ENCODE results near the gene HOXA9.

The HOXA9 gene

GRCh38 chr7:27165089-27165995, at the start of gene HOXA9:
Gene HOXA9 (minus strand): TSS chr7:27165537. CDS start chr7:27165457, 80 bp downstream.
- FAIRE-seq, result peak; percentile 74
- DNase-seq (ENCODE audit: insufficient read length, low spot score), result peak; percentile 82

DNA sequence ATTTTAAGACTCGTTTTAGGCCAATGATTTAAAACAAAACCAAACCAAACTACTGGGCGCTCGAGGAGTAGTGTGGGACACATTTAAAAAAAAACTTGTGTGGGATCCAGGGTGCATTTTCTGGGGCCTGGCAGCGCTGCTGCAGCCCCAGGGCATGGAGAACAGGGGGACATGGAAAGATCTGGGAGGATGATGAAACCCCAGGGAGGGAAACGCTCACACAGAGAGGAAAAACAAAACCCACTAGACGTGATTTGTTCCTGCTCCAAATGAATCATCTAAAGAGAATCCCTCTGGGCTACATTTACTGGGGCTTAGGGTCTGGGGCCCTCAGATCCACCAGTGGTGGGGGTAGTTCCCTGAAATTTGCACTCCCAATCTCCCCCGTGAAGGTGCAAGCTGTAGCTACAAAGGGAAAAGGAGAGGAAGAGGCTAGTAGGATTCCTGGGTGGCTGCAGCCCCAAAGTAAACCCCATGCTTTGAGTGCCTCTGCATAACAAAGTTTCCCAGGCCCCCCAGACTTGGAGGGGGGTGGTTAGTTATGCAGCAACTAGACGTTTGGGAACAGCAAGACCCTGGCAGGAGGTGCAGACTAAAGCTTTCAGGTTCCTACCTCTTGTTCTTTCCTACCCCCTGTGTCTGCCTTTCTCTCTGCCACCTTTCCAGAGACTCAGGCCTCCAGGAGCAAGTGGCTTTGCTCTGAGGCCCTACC, 49.1 kb upstream of the HOXA9 start:
- no peak for FAIRE-seq
- DNase-seq (ENCODE audit: insufficient read length, low spot score), result no peak

GRCh38 chr7:27213433-27214238, 48.3 kb upstream of the HOXA9 start:
- DNase-seq (ENCODE audit: insufficient read length, low spot score) (no peak), FAIRE-seq (no peak)

DNA sequence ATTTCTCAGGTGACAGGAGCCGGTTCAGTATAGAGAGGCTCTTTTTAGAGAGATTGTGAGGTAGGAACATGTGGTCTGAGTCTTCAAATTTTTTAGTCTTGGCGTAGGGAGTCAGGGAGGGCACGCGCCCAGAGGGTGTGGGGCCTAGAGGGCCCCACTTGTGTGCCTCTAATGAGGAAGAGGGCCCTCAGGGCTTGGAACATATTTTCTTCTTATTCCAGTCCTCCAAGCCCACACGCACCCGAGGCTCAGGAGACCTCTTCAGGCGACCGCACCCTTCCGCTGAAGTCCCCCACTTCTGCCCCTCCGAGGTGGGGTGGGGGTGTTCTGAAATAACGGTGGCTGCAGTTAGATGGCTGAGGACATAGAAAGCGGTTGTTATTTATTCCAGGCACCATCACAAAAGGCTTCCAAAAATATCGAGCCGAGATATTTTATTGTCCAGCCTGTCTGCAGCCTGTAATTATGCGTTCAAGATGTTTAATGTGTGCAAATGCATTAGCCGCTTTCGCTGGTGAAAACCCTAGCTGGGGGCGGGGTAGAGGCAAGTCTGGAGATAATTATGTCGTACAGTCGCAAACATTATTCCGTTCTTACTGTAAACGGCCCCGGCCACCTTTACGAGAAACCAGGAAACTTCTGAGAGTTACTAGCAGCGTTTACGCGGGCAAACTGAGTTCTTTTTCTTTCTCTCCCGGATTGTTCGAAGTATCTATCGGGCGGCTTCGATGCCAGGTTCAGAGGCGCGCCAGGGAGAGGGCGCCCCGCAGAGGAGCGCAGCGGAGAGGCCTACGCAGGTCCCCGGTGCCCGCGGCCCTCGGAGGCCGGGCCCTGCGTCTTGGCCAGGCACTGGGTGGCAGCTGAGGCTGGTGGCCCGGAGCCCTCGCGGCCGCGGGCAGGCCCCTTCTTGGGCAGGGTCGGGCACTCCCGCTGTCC, 47.4 kb upstream of the HOXA9 start:
- FAIRE-seq, result no peak

GRCh38 chr7:27211764-27212204, 46.4 kb upstream of the HOXA9 start:
- no peak for DNase-seq (ENCODE audit: insufficient read length, low spot score)
- no peak for FAIRE-seq

More for the DNA sequence above, 47.4 kb upstream of the HOXA9 start:
- no peak for DNase-seq (ENCODE audit: insufficient read length, low spot score)

GRCh38 chr7:27211084-27211446, 45.7 kb upstream of the HOXA9 start:
- DNase-seq (ENCODE audit: insufficient read length, low spot score) (no peak), FAIRE-seq (no peak)

DNA sequence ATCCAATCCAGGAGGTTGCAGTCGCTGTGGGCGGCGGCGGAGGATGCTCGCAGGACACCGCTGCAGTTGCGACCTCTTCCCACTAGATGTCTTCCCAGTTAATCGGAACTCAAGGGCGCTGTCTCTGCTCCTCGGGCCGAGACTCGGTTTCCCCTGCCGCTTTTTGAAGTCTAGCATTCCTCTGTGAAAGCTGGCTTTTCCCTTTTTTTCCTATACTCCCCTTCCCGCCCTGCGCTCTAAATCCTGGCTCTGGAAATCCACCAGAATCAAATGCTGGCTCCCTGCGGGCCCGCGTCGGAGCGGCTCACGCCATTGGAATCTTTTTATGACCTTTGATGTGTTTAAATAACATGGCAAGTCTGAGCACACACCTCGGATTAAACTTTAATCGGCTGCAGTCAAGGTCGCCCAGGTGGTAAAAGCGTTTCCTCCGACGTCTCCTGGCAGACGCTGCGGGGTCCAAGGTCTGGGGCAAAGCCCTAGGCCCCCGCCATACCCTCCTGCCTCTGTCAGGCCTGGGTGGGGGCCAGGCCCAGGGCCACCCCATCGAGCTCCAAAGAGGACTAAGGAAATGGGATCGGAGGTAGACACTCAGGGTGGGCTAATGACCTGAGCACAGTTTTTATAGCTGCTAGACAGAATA, 45.2 kb upstream of the HOXA9 start:
- peak; percentile 52 for FAIRE-seq

GRCh38 chr7:27209933-27210440, 44.6 kb upstream of the HOXA9 start:
- DNase-seq (ENCODE audit: insufficient read length, low spot score) (no peak), FAIRE-seq (no peak)

More for the DNA sequence above, 45.2 kb upstream of the HOXA9 start:
- DNase-seq (ENCODE audit: insufficient read length, low spot score), result no peak

DNA sequence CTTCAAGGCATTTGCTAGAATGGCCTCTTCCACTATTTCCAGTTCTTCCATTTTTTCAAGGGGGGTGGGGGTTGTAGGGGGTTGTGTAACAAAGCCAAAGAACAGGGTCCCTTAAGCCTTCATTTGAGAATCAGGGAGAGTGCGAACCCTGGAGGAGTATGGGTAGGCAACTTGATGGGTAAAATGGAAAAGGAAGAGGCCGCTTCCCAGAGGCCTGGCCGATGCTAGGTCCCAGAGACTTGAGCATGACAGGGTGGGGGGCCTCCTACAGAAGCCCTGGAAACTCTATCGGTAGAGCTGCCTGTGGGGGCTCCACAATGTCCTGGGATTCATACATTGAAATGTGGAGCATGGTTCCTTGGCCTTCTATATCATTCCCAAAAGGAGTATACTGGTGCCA, 43.7 kb upstream of the HOXA9 start:
- DNase-seq (ENCODE audit: insufficient read length, low spot score) (no peak), FAIRE-seq (no peak)

DNA sequence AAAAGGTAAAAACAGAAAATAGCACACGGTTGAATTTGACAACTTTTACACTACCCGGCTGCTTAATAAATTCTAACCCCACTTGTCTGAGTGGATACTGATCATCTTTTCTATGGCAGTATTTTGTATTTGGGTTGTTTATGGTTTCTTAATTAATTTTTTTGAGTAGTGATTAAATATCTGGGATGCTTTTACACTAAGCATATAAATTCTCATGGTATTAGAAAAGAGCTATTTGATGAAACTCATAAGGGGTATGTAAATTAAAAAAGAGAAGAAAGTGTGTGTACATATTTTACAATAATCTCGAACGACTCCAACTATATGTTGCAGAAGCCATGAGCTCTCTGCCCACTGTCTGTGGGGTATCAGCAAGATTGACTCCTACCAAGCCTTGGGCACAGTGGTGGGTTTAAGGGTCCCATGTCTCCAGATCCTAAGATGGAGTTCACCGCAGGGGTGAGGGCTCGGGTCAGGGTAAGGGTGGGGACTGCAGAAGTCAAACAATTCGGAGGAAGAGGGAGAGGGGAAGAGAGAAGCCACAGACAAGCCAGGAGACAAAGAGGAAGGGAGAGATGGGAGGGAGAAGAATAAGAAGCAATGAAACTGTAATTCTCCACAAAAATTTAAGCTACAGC, 42.1 kb upstream of the HOXA9 start:
- no peak for FAIRE-seq

DNA sequence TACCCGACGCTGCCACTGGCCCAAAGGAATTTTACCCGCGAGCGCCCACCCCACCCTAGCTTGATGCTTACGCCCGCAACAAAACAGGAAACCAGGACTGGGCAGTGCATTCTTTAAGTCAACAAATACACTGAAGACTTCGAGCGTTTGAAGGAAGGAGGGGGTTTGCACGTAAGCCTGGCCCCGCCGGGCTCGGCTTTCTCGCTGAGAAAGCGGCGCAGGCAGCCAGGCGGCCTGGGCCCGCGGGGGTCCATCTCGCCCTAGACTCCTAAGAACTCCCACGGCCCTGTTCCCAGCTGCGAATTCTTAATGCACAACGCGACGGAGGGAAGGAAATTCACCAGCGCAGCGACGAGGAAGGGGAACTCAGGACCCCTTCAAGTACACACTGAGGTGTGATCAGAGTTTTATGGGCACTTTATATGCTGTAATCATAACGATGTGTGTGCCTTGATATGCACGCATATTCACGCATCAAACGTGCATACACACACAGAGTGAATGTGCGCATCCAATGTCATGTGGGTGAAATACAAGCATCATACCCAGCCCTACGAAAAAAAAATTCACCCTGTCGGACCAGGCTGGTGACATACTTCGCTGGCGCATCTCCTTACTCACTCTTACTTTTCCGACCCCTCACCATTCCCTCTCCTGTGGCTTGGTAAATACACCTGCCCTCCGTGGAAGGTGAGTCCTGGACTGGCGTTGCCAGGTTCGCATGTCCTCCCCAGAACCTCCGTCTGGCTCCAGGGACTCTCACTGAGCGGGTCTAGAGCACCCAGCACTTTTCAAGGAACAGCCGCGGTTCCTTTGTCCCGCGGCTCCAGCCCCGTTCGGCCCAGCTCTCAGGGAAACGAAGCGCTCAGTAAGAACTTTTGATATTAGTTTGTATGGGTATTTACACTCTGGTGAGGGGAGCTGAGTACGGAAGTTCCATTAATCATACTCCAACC, 40.3 kb upstream of the HOXA9 start:
- DNase-seq (ENCODE audit: insufficient read length, low spot score), result no peak
- no peak for FAIRE-seq

More for the DNA sequence above, 42.1 kb upstream of the HOXA9 start:
- no peak for DNase-seq (ENCODE audit: insufficient read length, low spot score)

GRCh38 chr7:27204851-27205322, 39.5 kb upstream of the HOXA9 start:
- DNase-seq (ENCODE audit: insufficient read length, low spot score) (no peak), FAIRE-seq (no peak)

GRCh38 chr7:27203964-27204594, 38.7 kb upstream of the HOXA9 start:
- FAIRE-seq, result no peak
- DNase-seq (ENCODE audit: insufficient read length, low spot score), result no peak

DNA sequence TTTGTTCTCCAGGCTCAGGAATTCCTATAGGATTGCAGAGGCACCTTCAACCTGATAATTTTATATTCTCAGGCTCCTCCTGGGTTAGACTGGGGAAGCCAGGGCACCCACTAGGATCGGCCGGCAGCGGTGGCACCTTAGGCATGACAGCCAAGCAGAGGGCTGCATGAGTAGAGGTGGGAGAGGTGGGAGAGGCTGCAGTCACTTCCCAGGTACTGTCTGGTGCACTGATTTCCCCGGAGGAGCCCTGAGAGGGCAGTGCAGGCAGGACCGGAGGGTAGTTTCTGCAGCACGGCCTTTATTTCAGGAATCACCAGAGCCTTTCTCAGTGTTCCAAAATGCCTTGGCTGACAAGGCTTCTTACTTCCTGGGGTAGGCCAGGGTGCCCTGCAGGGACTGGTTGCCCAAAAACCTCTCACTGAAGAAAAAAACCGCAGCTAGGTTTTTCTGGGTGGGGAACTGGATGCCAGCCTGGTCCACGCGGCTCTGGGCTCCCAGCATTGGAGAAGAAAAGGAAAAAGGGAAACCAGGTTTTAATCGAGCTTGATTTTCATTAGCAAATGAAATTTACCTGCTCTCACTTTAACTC, 38.1 kb upstream of the HOXA9 start:
- DNase-seq (ENCODE audit: insufficient read length, low spot score) (no peak), FAIRE-seq (no peak)

DNA sequence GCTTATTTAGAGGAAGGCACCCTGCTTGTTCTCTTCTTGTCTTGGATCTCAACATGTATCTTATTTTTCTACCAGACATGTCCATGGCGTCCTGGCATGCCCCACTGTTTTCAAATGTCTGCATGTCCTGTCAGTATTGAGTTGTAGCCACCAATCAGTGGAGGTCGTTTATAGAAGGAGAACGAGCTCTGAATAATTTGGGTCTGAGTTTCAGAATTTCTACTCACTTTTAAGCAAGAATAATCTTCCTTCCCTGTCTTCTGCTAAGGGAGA, 37.5 kb upstream of the HOXA9 start:
- FAIRE-seq (no peak), DNase-seq (ENCODE audit: insufficient read length, low spot score) (no peak)

GRCh38 chr7:27202018-27202861, 36.9 kb upstream of the HOXA9 start:
- FAIRE-seq, result no peak
- no peak for DNase-seq (ENCODE audit: insufficient read length, low spot score)

All from HTR-8/SVneo (cell line).